Measurements from ENCODE around the gene GTF2IRD1.
"Not testable (repeated sequence)": the region's sequence is repeated elsewhere in the genome, so short reads cannot be mapped to it uniquely, and the experiment has no call there.

GTF2IRD1 gene

DNA sequence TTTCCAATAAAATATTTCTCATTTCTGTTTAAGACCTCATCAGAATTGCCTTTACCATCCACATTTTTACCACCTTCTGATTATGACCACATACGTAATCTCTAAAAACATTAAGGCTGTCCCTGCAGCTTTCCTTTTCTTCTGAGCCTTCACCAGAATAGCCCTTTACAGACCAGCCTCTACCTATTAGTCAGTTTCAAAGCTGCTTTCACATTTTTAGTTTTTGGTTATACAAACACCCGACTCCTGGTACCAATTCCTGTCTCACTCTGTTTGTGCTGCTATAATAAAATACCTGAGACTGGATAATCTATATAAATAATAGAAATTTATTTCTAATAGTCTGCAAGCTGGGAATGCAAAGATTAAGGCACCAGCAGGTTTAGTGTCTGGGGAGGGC lies 15.4 kb upstream of the GTF2IRD1 start:
- DNase-seq = no peak

GRCh38 chr7:74439541-74439940 lies 14.2 kb upstream of the GTF2IRD1 start:
- no peak for DNase-seq

DNA sequence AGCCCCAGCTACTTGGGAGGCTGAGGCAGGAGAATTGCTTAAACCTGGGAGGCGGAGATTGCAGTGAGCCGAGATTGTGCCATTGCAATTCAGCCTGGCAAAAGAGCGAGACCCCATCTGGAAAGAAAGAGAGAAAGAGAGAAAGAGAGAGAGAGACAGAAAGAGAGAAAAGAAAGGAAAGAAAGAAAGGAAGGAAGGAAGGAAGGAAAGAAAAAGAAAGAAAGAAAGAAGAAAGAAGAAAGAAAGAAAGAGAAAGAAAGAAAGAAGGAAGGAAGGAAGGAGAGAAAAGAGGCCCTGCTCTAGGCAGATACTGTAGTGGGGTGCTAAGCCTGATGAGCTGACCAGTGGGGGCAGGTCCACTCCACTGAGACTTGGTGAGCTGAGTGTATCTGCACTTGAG lies 13.6 kb upstream of the GTF2IRD1 start:
- DNase-seq = not testable (repeated sequence)

DNA sequence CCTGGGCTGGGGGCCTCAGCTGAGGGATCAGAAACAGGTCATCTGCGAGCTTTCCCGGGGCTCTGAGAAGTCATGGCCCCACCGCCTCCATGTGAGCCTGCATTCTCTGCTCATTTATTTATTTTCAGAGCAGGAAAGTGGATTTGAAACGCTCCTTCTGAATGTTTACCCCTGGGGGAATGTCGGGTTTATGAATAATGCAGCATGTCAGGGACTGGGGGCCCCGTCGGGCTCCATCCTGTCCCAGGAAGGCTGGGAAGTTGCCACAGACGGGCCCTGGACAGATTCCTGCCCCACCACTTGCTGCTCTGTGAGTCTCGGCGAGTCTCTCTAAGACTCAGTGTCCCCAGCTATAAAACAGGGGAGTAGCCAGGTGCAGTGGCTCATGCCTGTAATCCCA lies 11.9 kb upstream of the GTF2IRD1 start:
- DNase-seq = no peak

GRCh38 chr7:74443543-74444247 lies 10.0 kb upstream of the GTF2IRD1 start:
- no peak for DNase-seq

GRCh38 chr7:74449144-74449543 lies 4.6 kb upstream of the GTF2IRD1 start:
- no peak for DNase-seq

GRCh38 chr7:74449809-74450397 lies 3.8 kb upstream of the GTF2IRD1 start:
- peak; percentile 30 for DNase-seq

DNA sequence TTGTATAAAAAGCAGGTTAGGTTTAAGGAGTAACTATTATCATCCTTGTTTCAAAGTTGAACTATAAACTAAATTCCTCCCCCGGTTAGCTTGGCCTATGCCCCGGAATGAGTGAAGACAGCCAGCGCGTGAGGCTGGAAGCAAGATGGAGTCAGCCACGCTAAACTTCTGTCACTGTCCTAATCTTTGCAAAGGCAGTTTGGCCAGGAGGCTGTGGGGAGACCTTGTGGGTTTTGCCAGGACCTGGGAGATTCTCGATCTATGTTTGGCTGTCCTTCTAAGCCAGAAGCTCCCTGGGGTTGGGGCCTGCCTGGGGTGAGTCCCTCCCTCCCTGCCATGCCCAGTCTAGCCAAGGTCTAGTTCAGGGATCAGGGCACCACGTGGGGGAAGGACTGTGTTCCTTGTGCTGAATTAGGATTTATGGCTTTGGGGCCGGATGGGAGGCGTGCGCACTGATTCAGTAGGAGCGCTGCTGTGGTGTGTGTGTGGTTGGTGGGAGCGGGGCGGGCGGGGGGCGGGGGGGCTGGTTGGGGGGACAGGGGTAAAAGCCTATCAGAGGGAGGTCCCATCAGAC lies 871 bp upstream of the GTF2IRD1 start:
- peak; percentile 39 for DNase-seq

DNA sequence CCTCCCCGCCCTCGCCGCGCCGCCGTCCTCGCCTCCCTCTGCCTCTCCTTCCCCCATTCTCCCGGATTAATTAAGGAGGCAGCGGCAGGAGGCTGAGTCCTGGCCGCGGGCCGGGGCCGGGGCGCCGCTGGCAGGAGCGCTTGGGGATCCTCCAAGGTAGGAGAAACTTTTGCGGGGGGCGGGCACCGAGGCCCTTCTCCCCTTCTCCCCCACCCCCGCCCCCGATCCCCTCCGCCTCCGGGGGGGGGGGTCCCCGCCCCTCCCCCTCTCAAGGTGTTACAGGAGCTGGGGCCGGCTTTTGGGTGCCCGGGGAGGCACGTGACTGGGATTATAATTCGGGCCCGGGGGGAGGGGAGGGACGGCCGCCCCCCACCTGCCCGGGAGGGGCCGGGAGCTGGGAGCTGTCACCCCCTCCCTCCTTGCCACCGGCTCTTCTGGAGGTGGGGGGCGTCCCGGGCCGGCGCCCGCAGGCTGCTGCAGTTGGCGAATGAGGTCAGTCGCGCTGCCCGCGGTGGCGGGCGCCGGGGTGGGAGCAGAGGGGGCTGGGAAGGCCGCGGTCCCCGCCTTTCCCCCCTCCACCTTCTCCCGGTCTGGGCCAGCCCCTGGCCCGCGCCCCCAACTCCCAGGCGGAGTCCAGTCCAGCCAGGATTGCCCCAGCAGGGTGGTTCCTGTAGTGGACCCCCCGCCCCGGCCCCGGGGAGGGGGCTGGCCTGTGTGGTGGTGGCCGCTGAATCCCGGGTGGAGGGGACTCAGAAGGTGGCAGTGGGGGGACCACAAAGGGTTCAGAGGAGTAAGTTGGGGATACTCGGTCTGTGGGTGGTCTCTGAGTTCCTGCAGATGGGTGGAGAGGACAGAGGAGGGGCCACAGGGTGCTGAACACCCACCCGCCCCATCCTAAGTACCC lies 567 bp downstream of the GTF2IRD1 start:
- DNase-seq = no peak

DNA sequence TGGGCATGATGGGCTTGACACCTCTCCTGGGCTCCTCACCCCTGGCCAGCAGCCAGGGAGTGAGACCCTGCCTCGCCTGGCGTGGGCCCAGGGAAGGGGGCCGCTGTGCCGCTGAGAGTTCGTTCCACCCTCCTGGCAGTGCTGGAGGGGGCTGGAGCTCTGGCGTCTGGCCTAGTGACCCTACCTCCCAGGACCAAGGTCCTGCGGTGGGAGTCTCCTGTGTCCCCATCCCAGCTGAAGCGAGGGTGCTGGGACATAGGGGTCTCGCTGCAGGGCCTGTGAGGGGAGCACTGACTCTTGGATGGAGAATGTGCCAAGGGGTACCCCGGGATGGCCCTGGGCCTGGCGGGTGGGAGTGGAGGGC lies 1.2 kb downstream of the GTF2IRD1 start:
- DNase-seq = no peak

GRCh38 chr7:74455291-74455804 lies 1.6 kb downstream of the GTF2IRD1 start:
- no peak for DNase-seq

GRCh38 chr7:74455928-74456327 lies 2.2 kb downstream of the GTF2IRD1 start:
- DNase-seq = no peak

- DNase-seq = no peak
Observed at GRCh38 chr7:74457007-74457406, 3.3 kb downstream of the GTF2IRD1 start.

- DNase-seq = no peak
Observed at GRCh38 chr7:74461970-74462706, 8.4 kb downstream of the GTF2IRD1 start.

DNA sequence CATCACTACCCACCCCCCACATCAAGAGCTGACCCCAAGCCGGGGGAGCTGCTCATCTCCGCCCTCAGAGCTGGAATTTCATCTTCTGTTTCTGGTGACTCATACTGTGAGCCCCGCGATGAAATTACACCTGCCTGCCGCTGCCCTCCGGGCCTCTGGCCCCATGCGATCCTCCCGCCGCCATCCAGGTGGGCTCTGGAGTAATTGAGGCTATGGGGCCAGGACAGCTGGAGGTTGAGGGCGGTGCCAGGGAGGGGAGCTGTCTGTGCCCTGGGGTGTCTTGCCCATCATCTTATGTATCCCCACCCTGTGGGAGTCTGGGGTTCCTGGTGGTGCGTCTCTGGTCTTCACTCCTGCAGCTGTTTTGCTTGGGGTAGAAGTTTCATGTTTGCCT lies 9.0 kb downstream of the GTF2IRD1 start:
- DNase-seq = peak; percentile 45

DNA sequence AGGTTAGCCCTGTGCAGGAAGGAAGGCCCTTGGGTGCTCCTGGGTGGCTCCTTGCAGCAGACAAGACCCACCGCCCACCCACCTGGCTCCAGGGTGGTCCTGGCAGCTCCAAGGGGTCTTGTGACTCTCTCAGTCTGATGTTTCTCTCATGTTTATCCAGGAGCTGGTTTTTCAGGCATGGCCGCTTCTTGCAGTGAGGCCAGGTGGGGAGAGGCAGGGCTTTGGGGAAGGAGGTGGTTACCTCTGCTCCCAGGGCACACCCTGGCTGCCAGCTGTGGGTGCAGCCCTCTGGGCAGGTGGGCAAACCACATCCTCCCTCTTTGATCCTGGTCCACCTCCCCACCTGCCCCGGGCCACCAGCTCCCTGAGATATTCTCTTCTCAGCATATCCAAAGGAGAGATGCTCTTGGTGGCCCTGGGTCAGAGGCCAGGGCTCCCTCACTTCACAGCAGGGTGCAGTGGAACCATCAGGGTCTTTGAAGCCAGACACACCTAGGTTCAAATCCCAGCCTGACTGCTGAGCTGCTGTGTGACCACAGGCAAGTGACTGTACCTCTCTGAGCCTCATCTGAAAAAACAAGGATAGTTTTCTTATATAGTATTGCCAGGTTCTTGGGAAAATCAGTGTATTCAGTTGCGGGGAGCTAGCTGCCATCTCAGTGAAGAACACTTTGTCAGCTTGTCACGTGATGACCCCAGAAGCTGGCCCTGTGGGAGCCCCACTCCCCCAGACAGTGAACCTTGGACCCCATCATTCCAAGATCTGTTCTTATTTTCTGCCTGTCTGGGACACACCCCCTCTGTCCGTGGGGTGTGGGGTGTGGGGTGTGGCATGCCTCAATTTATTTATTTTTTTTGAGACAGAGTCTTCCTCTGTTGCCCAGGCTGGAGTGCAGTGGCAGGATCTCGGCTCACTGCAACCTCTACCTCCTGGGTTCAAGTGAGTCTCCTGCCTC lies 11.5 kb downstream of the GTF2IRD1 start:
- no peak for DNase-seq

- no peak for DNase-seq
Observed at GRCh38 chr7:74466196-74466813, 12.6 kb downstream of the GTF2IRD1 start.

GRCh38 chr7:74467876-74468275 lies 14.2 kb downstream of the GTF2IRD1 start:
- no peak for DNase-seq

- no peak for DNase-seq
Observed at GRCh38 chr7:74470504-74470903, 16.8 kb downstream of the GTF2IRD1 start.

DNA sequence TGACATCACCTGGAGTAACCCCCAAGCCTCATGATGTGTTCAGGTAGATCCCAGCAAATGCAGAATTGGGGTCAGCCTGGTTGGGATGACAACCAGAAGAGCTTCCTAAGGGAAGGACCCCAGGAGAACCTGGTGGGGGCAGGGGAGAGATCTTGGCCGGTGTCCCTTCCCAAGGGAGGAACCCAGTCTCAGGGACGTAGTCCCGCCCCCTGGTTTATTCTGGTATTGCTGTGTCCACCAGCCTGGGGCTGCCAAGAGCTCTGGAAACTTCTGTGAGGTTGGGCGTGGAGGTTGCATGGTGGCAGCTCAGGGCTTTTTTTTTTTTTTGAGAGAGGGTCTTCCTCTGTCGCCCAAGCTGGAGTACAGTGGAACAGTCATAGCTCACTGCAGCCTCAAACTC lies 19.4 kb downstream of the GTF2IRD1 start:
- DNase-seq = no peak

All from NCI-H226 (cell line).